Measurements from ENCODE around the gene FUCA2. TPM values are rescaled to one million over a fixed set of nuclear protein-coding genes. Genes with fewer than 3 reads are reported as not detected.

Gene FUCA2
- total RNA-seq, 1 experiment from 2014 or later = 72.1 TPM

DNA sequence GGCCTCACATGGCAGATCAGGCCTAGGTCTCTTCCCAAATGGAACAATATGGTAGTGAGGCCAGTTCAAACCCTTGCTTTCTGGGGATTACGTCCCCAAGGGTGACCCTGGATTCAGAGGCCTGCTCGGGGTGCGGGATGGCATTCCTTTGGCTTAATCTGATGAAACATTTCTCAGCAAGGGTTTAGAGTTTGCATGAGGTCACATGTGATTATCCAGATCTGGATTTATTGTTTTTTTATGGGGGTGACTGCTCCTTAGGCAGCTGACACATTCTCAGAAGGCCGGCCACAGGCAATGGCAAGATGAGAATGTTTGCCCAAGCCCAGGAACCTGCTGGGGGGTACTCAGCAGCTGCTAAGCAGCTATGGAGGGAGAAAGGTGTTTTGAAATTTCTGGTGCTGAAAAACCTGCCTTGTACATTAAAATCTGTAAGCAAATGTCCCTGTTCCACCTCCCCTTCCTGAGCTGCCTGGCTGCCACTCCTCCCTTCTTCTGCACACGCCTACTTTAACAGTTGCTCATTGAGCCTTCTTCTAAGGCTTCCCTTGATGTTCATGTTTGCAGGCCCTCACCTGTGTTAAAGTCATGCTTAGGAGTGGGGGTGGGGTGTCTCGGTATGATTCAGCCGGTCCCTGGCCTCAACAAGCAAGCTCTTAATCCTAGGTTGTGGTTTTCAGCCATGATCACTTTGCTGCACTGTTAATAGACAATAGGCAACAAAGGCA lies 37.9 kb upstream of the FUCA2 start:
- no peak overlapping the region for H3K4me3 Mint-ChIP-seq
- no peaks in the 10 kb centered on the region for H3K4me1 ChIP-seq (ENCODE audit: insufficient read depth, low read length)
- H3K27ac Mint-ChIP-seq = no peak overlapping the region
- no peaks in the 10 kb centered on the region for H3K79me1 ChIP-seq (ENCODE audit: insufficient read depth, low read depth, low read length, poor library complexity, severe bottlenecking)
- no peak overlapping the region for H3K14ac ChIP-seq (ENCODE audit: insufficient read depth, low read length)
- no peaks in the 10 kb centered on the region for H3K9me3 ChIP-seq (ENCODE audit: control insufficient read depth, low read depth, low read length)
- TF ChIP-seq CTCF (conservative IDR thresholded peaks at IDR 0.05) = no peak
- no peak overlapping the region for H3K27ac ChIP-seq (ENCODE audit: insufficient read length, low read depth, low read length)
- H3K79me2 ChIP-seq (ENCODE audit: insufficient read depth, low read length) = no peaks in the 10 kb centered on the region
- H3K27me3 Mint-ChIP-seq (ENCODE audit: low read depth) = no peaks in the 10 kb centered on the region
- no peak overlapping the region for H3K9ac ChIP-seq (ENCODE audit: extremely low read depth, insufficient read length, low read length)
- H3K4me2 ChIP-seq (ENCODE audit: insufficient read depth, insufficient read length, low read length) = no peak overlapping the region
- H2BK20ac ChIP-seq (ENCODE audit: low read depth, low read length, poor library complexity, severe bottlenecking) = no peak overlapping the region
- H3K23ac ChIP-seq (ENCODE audit: insufficient read length, low read depth, low read length) = no peak overlapping the region
- H2BK12ac ChIP-seq (ENCODE audit: insufficient read length, low read depth, low read length) = no peak overlapping the region
- no peaks in the 10 kb centered on the region for H4K20me1 ChIP-seq (ENCODE audit: control insufficient read depth, insufficient read depth, insufficient read length)
- no peak overlapping the region for H4K5ac ChIP-seq (ENCODE audit: insufficient read length, low read depth, low read length)
- H4K91ac ChIP-seq (ENCODE audit: insufficient read length, low read depth, low read length) = no peak overlapping the region
- WGBS (ENCODE audit: extremely low coverage, insufficient read length, low lambda C conversion rate) = no CpG with 5 or more reads among the region's 7 CpGs
- no peaks in the 10 kb centered on the region for H3K9me3 Mint-ChIP-seq
- H3K4ac ChIP-seq (ENCODE audit: low read depth, low read length) = no peak overlapping the region
- H3K18ac ChIP-seq (ENCODE audit: insufficient read length, low read depth, low read length) = no peak overlapping the region
- DNase-seq = no peak
- peaks cover 3 to 8% of the 10 kb centered on the region in 2 experiments; a peak in 3 of 4 replicates for H3K4me1 Mint-ChIP-seq
- no peak overlapping the region for H2BK120ac ChIP-seq (ENCODE audit: low read depth, low read length, poor library complexity, severe bottlenecking)
- no peaks in the 10 kb centered on the region for H3K27me3 ChIP-seq (ENCODE audit: insufficient read depth, low read length)
- H3K23me2 ChIP-seq (ENCODE audit: insufficient read length, low read depth, low read length, poor library complexity, severe bottlenecking) = no peaks in the 10 kb centered on the region
- H4K8ac ChIP-seq (replicated peaks; ENCODE audit: insufficient read length, low read depth, low read length) = no peak overlapping the region
- H3K56ac ChIP-seq (ENCODE audit: insufficient read length, low read depth, low read length) = no peak overlapping the region
- no peak overlapping the region for H2BK15ac ChIP-seq (ENCODE audit: low read depth, low read length)
- no peak overlapping the region for H2AFZ ChIP-seq (ENCODE audit: low read length)
- H3T11ph ChIP-seq (ENCODE audit: low read length) = no peak overlapping the region
- H3K36me3 Mint-ChIP-seq (ENCODE audit: insufficient read depth in 1 of 3, low read depth in 3 of 3) = no peaks in the 10 kb centered on the region
- no peak overlapping the region for H2BK5ac ChIP-seq (ENCODE audit: insufficient read length, low read length)
- H2AK5ac ChIP-seq (ENCODE audit: insufficient read length, low read length) = no peak overlapping the region
